K562 (cell line): ENCODE results near the gene CYTH4. TPM values are rescaled to one million over a fixed set of nuclear protein-coding genes. Genes with fewer than 3 reads are reported as not detected.

Source experiments
- BCL6 ChIP-seq: fragments of 250-450 bp; sonication (Bioruptor Pico); IDR thresholded peaks from 2 replicates; pipeline ENCODE4 v1.4.0; 2020
- CEBPB ChIP-seq: fragments of 450-650 bp; IDR thresholded peaks from 2 replicates; pipeline ENCODE4 v1.6.1; 2016; ENCODE audit warnings: missing genetic modification characterization, missing compliant biosample characterization
- CEBPG ChIP-seq, 3 experiments: fragments of 200-800 bp in 1 of 3; sonication (Bioruptor generic) in 1 of 3; sonication (generic) in 1 of 3; formaldehyde crosslinking in 1 of 3; IDR thresholded peaks in 2 of 3; conservative IDR thresholded peaks in 1 of 3; 2 replicates each; pipeline versions ENCODE4 v1.6.1 to v1.8.0; 2016 to 2022; ENCODE audit warnings: missing compliant biosample characterization in 2 of 3, missing genetic modification characterization in 2 of 3, mild to moderate bottlenecking in 1 of 3, missing genetic modification reagents in 1 of 3
- CHD2 ChIP-seq: IDR thresholded peaks from 2 replicates; pipeline ENCODE4 v1.6.1; 2011; ENCODE audit warnings: low read depth, low read length
- CSDE1 ChIP-seq, 2 experiments: fragments of 450-650 bp; IDR thresholded peaks; 2 replicates each; pipeline ENCODE4 v1.6.1; 2016; ENCODE audit warnings: mild to moderate bottlenecking in 1 of 2
- HDAC1 ChIP-seq, 2 experiments: fragments of 450-650 bp; IDR thresholded peaks; 2 replicates each; pipeline ENCODE4 v1.6.1; 2016 to 2017; ENCODE audit warnings: inconsistent platforms in 1 of 2, mild to moderate bottlenecking in 1 of 2, moderate library complexity in 1 of 2
- HMGN3 ChIP-seq: IDR thresholded peaks from 2 replicates; pipeline ENCODE4 v1.6.1; 2011; ENCODE audit warnings: borderline replicate concordance, low read depth, mild to moderate bottlenecking, mixed read lengths, low read length; ENCODE audit not compliant: insufficient read length; ENCODE audit errors: extremely low read depth
- KHSRP ChIP-seq: fragments of 450-650 bp; IDR thresholded peaks from 2 replicates; pipeline ENCODE4 v1.6.1; 2017
- PPARD ChIP-seq: fragments of 250-450 bp; sonication (Bioruptor Pico); IDR thresholded peaks from 2 replicates; pipeline ENCODE4 v1.8.0; 2022; ENCODE audit warnings: inconsistent platforms, mild to moderate bottlenecking, moderate library complexity
- RAD21 ChIP-seq, 2 experiments: fragments of 250-450 bp in 1 of 2; fragments of 450-650 bp in 1 of 2; sonication (Bioruptor Pico) in 1 of 2; formaldehyde crosslinking in 1 of 2; IDR thresholded peaks in 1 of 2; conservative IDR thresholded peaks in 1 of 2; 2 replicates each; pipeline versions ENCODE4 v1.4.0 to v1.8.0; 2020 to 2022; ENCODE audit warnings: mild to moderate bottlenecking in 2 of 2, moderate library complexity in 1 of 2
- SMARCA4 ChIP-seq: fragments of 450-650 bp; IDR thresholded peaks from 2 replicates; pipeline ENCODE4 v1.6.1; 2016
- TCF7L2 ChIP-seq: fragments of 150-350 bp; IDR thresholded peaks from 2 replicates; pipeline ENCODE4 v1.6.1; 2016; ENCODE audit warnings: low read depth, mild to moderate bottlenecking, low read length, moderate library complexity
- TEAD1 ChIP-seq, 2 experiments: fragments of 450-650 bp in 1 of 2; sonication (generic) in 1 of 2; formaldehyde crosslinking; IDR thresholded peaks; 2 replicates each; pipeline versions ENCODE4 v1.4.0 to v1.8.0; 2020 to 2022; ENCODE audit warnings: mild to moderate bottlenecking in 2 of 2, missing genetic modification reagents in 1 of 2
- TEAD4 ChIP-seq, 2 experiments: sonication (generic) in 1 of 2; formaldehyde crosslinking in 1 of 2; IDR thresholded peaks; 2 replicates each; pipeline versions ENCODE4 v1.6.1 to v1.8.0; 2012 to 2022; ENCODE audit warnings: borderline replicate concordance in 1 of 2, inconsistent platforms in 1 of 2, low read length in 1 of 2, mild to moderate bottlenecking in 1 of 2, missing genetic modification reagents in 1 of 2
- TOE1 ChIP-seq, 2 experiments: fragments of 450-650 bp in 1 of 2; sonication (generic) in 1 of 2; formaldehyde crosslinking in 1 of 2; IDR thresholded peaks; 2 replicates each; pipeline versions ENCODE4 v1.7.1 to v1.8.0; 2016 to 2022; ENCODE audit warnings: borderline replicate concordance in 2 of 2, mild to moderate bottlenecking in 2 of 2, antibody characterized with exemption in 1 of 2, inconsistent platforms in 1 of 2, low read depth in 1 of 2, missing genetic modification reagents in 1 of 2, moderate library complexity in 1 of 2
- ZNF134 ChIP-seq: fragments of 250-450 bp; sonication (Bioruptor Pico); conservative IDR thresholded peaks from 2 replicates; pipeline ENCODE4 v1.4.0; 2020
- ZNF197 ChIP-seq: fragments of 200-800 bp; sonication (Bioruptor generic); IDR thresholded peaks from 2 replicates; pipeline ENCODE4 v1.6.1; 2016; ENCODE audit warnings: low read depth, missing genetic modification characterization, missing compliant biosample characterization
- polyA plus RNA-seq, 8 experiments: library from polyadenylated mRNA; depleted of rRNA in 4 of 8; stranded (reverse) in 5 of 8; unstranded in 3 of 8; fragments of >200 nt; fragmentation: Nextera tagmentation in 2 of 8; fragmentation: Illumina TruSeq in 1 of 8; extraction: Ambion mirVana in 2 of 8; extraction: Trizol in 1 of 8; gene quantifications; 2 replicates each; pipeline versions ENCODE4 v1.2.1 to v1.2.3, GENCODE V29; 2011 to 2014; ENCODE audit warnings: inconsistent platforms in 1 of 8, missing spikeins in 1 of 8
- total RNA-seq, 7 experiments: library from RNA; depleted of rRNA in 6 of 7; stranded (reverse); fragments of >200 nt in 6 of 7; fragmentation: Illumina TruSeq in 2 of 7; extraction: Trizol in 2 of 7; gene quantifications; 2 replicates each; pipeline versions ENCODE4 v1.2.1 to v1.2.3, GENCODE V29; 2011 to 2021; ENCODE audit warnings: low replicate concordance in 1 of 7
- TF ChIP-seq, protein P1 (sequence below), 2 experiments: fragments of 250-450 bp in 1 of 2; fragments of 450-650 bp in 1 of 2; sonication (Bioruptor Pico) in 1 of 2; IDR thresholded peaks; 2 replicates each; pipeline versions ENCODE4 v1.6.1 to v1.8.0; 2016 to 2021; ENCODE audit warnings: mild to moderate bottlenecking in 2 of 2, moderate library complexity in 2 of 2, missing compliant biosample characterization in 1 of 2, missing genetic modification characterization in 1 of 2
- TF ChIP-seq, protein P2 (sequence below), 2 experiments: IDR thresholded peaks; 2 replicates each; pipeline ENCODE4 v1.6.1; 2011; ENCODE audit warnings: borderline replicate concordance in 1 of 2, control low read depth in 1 of 2, low read depth in 1 of 2, low read length in 1 of 2, mild to moderate bottlenecking in 1 of 2, mixed read lengths in 1 of 2, moderate library complexity in 1 of 2; ENCODE audit not compliant: insufficient read depth in 1 of 2, insufficient read length in 1 of 2, poor library complexity in 1 of 2, severe bottlenecking in 1 of 2; ENCODE audit errors: extremely low read depth in 1 of 2
- TF ChIP-seq, protein P3 (sequence below), 2 experiments: fragments of 450-650 bp; conservative IDR thresholded peaks; 2 replicates each; pipeline ENCODE4 v1.6.1; 2017; ENCODE audit warnings: mild to moderate bottlenecking in 2 of 2, moderate library complexity in 2 of 2

CYTH4 gene
- total and polyA plus RNA-seq, 9 of the 15 experiments (the other 6 are each of a cell fraction or from before 2014, with no cell fraction given): 0.03 to 2.0 (median 0.61) TPM; not detected in 1

DNA sequence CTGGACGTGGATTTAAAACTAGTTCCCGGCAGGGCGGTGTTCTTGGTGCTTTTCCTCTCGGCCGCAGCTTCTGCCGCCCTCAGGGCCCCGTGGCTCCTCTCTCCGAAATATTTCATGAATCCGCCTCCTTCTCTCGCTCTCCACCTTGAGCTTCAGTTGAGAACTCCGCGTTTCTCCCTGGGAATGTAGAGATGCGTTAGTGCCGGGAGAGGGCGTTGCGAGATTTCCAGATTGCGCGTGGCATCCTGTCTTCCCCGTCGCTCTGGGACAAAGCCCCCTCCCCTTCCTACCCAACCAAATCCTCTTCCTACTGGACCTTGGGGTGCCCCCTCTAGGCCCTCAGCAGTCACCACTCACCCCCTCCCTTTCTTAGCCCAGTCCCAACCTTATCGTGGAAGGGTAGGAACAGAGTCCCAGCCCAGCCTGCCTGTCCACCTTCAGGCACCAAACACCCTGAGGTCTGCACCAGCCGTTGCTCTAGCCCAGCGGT is 22.7 kb upstream of the CYTH4 start (continued):
- TF ChIP-seq KHSRP (no peak), RAD21 (CRISPR knock-in tag; conservative IDR thresholded peaks at IDR 0.05 in 1 of 2, IDR thresholded peaks at IDR 0.05 in 1 of 2) (peak; percentile 18 to 57), ZNF134 (no peak), CSDE1 (IDR thresholded peaks at IDR 0.05) (no peak), ZNF197 (CRISPR knock-in tag) (no peak), CEBPB (tag) (no peak), TCF7L2 (no peak), CEBPG (CRISPR knock-in tag; IDR thresholded peaks at IDR 0.05) (no peak), CEBPG (tag; conservative IDR thresholded peaks at IDR 0.05 in 1 of 2, IDR thresholded peaks at IDR 0.05 in 1 of 2) (no peak), BCL6 (CRISPR knock-in tag) (no peak), CHD2 (peak; percentile 59), PPARD (no peak), HMGN3 (no peak), TEAD1 (CRISPR knock-in tag; IDR thresholded peaks at IDR 0.05) (peak in 1 of 2 experiments; percentile 75; a peak in 1 of 4 replicates), SMARCA4 (0 out of 2 replicates have a peak, but pooled peaks have one; percentile 14), HDAC1 (IDR thresholded peaks at IDR 0.05) (peak in 1 of 2 experiments; percentile 35; a peak in 1 of 4 replicates), TOE1 (IDR thresholded peaks at IDR 0.05; ENCODE audit: borderline replicate concordance) (0 out of 2 replicates have a peak, but pooled peaks have one; percentile 29), TOE1 (CRISPR knock-in tag; IDR thresholded peaks at IDR 0.05; ENCODE audit: borderline replicate concordance, low read depth) (no peak), TEAD4 (IDR thresholded peaks at IDR 0.05; ENCODE audit: low read length) (peak; percentile 42), TEAD4 (CRISPR knock-in tag; IDR thresholded peaks at IDR 0.05; ENCODE audit: borderline replicate concordance) (no peak)
- TF ChIP-seq, protein P1, sequence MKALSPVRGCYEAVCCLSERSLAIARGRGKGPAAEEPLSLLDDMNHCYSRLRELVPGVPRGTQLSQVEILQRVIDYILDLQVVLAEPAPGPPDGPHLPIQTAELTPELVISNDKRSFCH (CRISPR knock-in tag; IDR thresholded peaks at IDR 0.05): no peak
- TF ChIP-seq, protein P1 (tag; IDR thresholded peaks at IDR 0.05): no peak
- TF ChIP-seq, protein P2, sequence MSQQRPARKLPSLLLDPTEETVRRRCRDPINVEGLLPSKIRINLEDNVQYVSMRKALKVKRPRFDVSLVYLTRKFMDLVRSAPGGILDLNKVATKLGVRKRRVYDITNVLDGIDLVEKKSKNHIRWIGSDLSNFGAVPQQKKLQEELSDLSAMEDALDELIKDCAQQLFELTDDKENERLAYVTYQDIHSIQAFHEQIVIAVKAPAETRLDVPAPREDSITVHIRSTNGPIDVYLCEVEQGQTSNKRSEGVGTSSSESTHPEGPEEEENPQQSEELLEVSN (IDR thresholded peaks at IDR 0.05; ENCODE audit: borderline replicate concordance in 1 of 2, extremely low read depth in 1 of 2, insufficient read depth in 1 of 2, insufficient read length in 1 of 2, low read depth in 1 of 2, low read length in 1 of 2, poor library complexity in 1 of 2, severe bottlenecking in 1 of 2): peak in 1 of 2 experiments; percentile 36
- TF ChIP-seq, protein P3, sequence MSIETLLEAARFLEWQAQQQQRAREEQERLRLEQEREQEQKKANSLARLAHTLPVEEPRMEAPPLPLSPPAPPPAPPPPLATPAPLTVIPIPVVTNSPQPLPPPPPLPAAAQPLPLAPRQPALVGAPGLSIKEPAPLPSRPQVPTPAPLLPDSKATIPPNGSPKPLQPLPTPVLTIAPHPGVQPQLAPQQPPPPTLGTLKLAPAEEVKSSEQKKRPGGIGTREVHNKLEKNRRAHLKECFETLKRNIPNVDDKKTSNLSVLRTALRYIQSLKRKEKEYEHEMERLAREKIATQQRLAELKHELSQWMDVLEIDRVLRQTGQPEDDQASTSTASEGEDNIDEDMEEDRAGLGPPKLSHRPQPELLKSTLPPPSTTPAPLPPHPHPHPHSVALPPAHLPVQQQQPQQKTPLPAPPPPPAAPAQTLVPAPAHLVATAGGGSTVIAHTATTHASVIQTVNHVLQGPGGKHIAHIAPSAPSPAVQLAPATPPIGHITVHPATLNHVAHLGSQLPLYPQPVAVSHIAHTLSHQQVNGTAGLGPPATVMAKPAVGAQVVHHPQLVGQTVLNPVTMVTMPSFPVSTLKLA (conservative IDR thresholded peaks at IDR 0.05): 0 out of 4 replicates have a peak, but pooled peaks of 1 of the 2 experiments have one; percentile 16
